HK-2 (cell line): Measurements from ENCODE around the gene NPTX1.

Experiments
- DNase-seq: peaks from one replicate; pipeline ENCODE4 v3.0.0-alpha.2; 2018; ENCODE audit not compliant: unreplicated experiment

Gene NPTX1

GRCh38 chr17:80503921-80504320 lies 27.5 kb upstream of the NPTX1 start:
- no peak for DNase-seq

DNA sequence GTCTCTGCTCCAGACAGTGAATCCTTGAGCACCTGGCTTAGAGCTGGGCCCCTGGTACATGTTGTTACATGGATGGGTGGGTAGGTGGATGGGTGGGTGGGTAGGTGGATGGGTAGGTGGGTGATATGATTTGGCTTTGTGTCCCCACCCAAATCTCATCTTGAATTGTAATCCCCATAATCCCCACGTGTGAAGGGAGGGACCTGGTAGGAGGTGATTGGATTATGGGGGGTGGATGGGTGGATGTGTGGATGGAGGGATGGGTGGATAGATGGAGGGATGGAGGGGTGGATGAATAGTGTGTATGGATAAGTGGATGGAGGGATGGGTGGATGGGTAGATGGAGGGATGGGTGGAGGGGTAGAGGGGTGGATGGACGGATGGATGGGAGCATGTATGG lies 26.6 kb upstream of the NPTX1 start:
- DNase-seq = no peak

DNA sequence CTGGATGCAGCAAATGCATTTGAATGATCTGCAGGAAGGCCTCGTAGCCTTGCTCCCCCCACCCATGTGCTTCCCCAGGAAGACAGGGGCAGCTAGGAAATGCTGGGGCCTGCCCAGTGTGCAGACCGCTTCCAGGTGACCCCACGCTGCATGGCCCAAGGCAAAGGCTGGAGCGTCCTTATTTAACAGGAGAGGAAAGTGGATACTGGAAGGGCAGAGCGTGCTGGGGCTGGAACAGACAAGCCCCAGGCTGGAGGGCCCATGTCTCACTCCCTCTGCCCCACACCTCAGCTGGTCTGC lies 26.1 kb upstream of the NPTX1 start:
- no peak for DNase-seq

DNA sequence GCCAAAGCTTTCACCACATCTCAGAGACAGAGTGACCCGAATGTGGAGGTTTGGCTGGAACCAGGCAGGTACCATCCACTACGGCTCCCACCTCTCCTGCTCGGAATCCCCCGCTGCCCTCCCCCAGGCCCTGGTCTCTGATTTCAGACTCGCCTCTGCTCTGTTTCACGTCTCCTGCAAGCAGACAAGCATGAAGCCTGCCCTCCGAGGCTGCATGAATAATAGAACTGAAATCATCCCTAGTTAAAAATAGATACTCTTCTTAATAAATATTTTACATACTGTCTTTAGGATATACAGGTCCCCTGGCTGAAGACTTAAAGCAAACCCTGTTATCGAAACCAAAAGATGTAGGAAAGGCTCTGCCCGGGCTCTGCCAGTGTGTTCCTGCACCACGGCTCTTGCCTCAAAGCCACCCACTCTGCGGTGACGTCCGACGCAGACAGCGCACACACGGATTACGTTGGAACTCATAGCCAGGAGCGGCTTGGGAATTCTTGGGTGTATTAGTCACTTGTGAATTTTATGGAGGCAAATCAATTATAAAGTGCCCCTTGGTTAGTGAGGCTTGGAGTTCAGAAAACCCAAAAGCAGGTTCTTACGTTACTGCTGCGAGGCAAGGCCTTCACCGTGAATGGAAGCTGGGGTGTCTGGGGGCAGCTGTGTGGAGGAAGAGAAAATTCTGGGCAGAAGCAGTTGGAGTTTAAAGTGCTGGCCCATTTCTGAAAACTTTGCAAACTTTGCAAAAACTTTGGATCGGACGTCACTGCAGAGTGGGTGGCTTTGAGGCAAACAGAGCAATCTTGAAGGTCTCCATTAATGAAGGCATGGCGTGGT lies 25.6 kb upstream of the NPTX1 start:
- DNase-seq = no peak

DNA sequence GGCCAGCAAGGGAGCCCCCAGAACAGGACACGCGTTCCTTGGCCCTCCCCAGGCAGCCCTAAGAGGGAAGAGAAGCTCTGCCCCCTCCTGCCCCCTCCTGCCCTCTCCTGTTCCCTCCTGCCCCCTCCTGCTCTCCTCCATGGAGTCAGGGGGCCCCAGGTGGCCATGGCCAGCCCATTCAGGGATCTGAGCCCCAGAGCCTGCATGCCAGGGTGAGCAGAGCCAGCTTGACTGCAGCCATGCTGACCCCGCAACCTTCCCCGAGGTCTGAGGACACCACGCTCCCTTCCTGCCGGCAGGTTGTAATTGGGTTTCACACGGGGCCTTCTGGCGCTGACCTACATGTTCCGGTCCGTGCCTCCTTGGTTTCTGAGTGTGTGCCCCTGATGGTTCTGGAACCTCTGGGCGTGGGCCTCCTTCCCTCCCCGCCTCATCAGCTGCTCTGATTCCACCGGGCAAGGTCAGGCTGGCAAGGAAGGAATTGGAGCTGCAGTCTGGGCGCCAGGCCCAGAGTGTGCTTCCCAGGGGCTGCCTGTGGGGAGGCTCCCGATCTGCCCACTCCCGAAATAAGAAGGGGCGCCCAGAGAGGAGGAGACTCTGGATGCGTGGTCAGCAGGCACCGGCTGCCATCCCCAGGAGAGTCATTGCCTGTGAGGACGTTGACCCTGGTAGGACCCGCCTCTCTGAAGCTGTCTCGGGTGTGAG lies 23.7 kb upstream of the NPTX1 start:
- no peak for DNase-seq

DNA sequence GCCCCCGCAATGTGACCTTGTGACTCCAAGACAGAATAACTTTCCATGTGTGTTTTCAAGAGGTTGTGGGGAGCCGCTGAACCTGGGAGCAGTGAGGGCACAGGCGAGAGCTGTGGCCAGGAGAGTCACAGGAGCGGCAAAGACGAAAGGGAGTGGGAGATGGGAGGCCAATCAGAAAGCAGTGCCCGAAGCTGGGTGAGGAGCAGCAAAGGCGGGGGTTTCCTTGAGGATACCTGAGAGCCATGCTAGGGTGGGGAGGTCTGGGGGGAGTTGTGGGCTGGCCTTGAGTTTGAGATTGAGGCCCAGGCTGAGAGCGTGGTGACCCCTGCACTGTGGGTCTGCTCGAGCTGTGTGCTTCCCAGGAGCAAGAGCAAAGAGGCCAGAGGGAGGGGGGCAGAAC lies 23.2 kb upstream of the NPTX1 start:
- DNase-seq = no peak

DNA sequence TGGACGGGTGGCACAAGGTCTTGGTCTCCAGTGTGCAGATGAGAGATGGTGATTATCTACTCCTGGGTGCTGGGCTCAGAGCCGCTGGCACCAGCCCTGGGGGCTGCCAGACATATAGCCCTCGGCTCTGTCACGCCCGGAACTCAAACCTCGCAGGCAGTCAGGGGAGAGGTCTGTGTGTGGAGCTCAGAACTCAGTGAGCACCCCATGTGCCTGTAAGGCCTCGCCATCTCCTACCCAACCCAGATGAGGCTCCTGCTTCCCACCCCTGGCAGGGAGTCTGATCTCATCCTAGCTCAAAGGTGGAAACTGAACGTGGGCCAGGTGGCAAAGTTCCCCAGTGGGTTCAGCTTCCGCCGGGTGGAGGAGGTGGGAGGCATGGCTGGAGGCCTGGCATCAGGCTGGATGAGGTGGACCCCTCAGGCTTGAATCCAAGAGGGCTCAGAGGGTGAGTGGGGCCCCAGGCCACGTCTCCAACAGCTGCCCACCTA lies 22.6 kb upstream of the NPTX1 start:
- DNase-seq = no peak

DNA sequence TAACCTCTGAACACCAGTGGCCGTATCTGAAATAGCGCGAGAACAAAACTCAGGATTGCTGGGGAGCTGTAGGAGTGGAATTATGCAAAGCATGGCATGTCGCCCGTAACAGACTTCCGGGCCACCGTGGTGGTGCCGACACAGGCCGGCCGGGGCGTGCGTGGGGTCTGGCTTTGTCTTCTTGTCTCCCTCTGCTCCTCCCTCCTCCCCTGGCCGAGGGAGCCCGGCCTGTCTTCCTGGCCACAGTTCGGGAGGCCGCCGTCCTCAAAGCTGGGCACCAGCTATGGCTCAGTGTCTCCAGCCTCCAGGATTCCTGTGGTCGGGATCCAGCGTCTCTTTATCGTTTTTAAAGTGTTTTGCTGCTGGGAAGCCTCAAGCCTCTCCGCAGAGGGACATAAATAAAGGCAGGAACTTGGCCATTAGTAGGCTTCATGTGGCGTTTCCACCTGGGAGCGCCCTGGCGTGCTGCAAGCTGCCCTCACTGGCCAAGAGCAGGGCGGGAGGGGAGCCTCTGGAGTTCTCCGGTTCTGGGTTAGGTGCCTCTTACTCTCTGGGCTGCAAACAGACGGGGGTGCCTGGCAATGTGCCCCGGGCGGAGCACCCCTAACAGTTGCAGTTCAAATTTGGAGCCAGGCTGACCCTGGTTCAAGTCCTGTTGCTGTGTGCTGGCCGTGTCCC lies 22.0 kb upstream of the NPTX1 start:
- DNase-seq = no peak

- DNase-seq = no peak
Observed at GRCh38 chr17:80497726-80498241, 21.4 kb upstream of the NPTX1 start.

DNA sequence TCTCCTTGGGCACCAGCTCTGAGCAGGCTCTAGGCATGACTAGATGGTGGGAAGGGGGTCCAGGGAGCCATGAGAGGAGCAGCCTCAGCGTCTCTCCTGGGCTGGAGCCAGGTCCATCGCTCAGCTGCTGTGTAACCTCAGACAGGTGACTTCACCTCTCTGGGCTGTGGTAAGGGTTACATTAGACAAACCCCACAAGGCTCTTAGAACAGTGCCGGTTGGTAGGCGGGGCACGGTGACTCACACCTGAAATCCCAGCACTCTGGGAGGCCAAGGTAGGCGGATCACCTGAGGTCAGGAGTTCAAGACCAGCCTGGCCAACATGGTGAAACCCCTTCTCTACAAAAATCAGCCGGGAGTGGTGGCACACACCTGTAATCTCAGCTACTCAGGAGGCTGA lies 18.1 kb upstream of the NPTX1 start:
- no peak for DNase-seq

DNA sequence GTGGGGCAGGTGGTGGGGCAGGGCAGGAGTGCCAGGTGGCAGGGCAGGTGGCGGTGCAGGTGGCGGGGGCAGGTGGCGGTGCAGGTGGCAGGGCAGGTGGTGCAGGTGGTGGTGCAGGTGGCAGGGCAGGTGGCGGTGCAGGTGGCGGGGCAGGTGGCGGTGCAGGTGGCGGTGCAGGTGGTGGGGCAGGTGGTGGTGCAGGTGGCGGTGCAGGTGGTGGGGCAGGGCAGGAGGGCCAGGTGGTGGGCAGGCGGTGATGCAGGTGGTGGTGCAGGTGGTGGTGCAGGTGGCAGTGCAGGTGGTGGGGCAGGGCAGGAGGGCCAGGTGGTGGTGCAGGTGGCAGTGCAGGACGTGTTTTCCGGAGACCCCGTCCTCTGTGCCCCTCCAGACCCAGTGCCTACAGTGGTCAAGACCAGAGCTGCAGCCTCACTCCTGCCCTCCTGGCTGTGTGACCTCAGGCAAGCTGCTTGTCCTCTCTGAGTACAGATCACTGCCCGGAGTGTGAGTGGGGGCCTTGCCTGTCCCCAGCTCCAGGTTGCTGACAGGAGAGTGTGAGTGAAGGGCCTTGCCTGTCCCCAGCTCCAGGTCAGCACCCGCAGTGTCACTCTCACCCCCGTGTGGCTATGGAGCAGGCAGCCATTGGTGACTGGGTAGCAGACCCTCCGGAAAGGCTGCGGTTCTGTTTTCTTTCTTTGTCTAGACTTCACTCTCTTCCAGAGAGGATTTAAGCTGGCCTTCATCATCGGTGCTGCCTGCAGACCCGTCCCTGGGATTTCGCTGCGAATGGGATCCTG lies 16.1 kb upstream of the NPTX1 start:
- no peak for DNase-seq

DNA sequence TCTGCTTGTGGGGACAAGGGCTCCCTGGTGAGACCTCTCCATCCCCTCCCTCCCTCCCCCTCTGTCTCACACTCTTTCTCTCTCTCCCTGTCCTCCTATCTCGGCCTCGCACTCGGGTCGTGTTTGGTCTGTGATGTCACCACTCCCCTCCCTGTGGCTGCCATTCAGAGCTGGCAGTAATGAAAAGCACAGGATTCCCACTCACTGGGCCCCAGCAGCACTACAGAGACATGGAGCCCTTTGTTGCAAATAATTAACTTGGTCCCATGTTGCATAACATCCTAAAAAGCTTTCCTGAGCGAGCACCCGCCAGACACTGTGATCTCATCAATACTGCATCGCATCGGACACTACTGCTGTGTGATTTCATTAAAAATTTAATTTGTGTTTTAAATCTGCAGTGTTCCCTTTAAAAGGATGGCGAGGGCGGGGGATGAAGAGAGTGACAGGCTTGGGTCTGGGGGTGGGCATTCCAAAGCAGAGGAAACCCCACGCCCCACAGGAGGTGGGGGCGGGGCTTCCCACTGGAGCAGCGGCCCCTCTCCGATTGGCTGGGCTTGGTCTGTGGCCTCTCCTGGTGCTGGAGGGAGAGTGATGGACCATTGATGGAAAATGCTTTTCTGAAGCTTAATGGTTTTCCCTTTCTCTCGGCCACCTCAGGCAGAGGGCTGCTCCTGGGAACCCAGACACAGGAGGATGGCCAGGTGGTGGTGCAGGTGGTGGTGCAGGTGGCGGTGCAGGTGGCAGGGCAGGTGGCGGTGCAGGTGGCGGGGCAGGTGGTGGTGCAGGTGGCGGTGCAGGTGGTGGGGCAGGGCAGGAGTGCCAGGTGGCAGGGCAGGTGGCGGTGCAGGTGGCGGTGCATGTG lies 15.3 kb upstream of the NPTX1 start:
- DNase-seq = peak; percentile 24

DNA sequence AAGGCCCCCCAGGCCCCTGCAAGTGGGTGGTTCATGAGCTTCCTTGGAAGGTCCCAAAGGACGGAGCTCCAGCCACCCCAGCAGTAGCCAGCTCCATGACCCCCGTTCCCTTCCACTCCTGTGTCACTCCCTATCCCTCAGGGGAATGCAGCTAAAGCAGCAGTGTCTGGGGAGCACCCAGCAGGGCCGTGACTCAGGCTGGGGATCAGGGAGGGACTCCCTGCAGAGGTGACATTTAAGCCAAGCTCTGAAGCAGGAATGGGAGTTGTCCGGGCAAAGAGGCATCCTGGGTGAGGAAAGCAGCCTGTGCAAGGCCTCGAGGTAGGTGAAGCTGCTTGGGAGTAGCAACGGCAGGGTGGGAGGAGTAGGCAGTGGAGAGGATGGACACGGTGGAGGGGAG lies 11.1 kb upstream of the NPTX1 start:
- DNase-seq = no peak

DNA sequence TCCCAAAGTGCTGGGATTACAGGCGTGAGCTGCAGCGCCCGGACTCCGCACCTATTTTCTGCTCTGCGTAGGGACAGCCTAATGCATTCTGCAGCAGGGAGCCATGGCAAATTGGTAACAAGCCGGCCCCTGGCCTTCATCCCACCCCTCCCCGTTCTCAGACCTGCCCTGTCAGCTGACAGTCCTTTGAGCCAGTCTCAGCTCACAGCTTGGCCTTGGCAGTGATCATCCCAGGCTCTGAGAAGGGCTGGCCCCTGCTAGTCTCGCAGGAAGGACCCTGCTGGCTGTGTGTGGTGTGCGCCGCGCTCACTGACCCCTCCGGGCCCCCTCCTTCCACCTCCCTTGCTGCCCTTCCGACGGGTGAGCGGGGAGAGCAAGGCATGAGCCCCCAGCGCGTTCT lies 10.3 kb upstream of the NPTX1 start:
- no peak for DNase-seq

- no peak for DNase-seq
Observed at GRCh38 chr17:80485846-80486245, 9.4 kb upstream of the NPTX1 start.

DNA sequence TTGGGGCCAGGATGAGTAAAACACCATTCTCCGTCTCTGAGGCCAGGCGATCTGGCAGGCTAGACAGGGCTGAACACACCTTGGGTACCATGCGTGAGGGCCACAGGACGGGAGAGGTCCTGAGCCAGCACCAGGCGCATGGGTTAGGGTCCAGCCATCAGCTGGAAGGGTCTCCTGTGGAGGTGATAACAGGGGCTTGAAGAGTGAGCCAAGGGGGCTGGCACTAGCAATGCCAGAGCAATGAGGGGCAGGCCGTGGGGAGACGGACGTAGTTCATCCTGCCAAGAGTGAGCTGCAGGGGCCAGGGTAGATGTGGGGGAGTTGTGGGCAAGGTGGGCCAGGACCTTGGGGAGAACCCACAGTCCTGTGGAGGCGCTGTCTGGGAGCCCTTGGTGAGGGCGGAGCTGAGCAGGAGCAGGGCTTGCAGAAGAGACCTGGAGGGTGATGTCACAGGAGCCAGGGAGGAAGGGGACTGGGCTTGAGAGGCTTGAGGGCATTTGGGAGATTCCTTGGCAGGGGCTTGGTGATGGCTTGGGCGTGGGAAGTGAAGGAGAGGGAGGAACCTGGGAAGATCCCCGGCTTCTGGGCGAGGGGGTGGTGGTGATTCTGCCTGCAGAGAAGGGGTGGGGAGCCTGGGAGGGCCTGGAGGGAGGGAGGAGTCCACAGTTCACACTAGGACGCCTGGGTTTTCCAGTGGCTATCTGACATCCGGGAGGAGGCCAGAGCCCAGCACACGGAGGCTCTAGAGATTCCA lies 6.3 kb upstream of the NPTX1 start:
- peak; percentile 22 for DNase-seq

- DNase-seq = no peak
Observed at GRCh38 chr17:80482058-80482318, 5.6 kb upstream of the NPTX1 start.

GRCh38 chr17:80481284-80482057 lies 5.1 kb upstream of the NPTX1 start:
- no peak for DNase-seq

DNA sequence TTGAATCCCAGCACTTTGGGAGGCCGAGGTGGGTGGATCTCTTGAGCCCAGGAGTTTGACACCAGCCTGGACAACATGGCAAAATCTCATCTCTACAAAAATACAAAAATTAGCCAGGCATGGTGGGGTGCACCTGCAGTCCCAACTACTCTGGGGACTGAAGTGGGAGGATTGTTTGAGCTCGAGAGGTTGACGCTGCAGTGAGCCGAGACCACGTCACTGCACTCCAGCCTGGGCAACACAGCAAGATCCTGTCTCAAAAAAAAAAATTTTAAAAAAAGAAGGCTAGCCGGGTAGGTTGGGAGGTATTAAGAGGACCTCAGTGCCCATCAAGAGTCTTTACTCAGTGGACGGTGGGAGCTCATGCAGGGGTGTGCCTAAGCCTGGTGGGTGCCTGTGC lies 3.8 kb upstream of the NPTX1 start:
- DNase-seq = no peak

GRCh38 chr17:80479246-80479566 lies 2.8 kb upstream of the NPTX1 start:
- DNase-seq = no peak
